ENCODE results near the gene TM6SF1.

DNA sequence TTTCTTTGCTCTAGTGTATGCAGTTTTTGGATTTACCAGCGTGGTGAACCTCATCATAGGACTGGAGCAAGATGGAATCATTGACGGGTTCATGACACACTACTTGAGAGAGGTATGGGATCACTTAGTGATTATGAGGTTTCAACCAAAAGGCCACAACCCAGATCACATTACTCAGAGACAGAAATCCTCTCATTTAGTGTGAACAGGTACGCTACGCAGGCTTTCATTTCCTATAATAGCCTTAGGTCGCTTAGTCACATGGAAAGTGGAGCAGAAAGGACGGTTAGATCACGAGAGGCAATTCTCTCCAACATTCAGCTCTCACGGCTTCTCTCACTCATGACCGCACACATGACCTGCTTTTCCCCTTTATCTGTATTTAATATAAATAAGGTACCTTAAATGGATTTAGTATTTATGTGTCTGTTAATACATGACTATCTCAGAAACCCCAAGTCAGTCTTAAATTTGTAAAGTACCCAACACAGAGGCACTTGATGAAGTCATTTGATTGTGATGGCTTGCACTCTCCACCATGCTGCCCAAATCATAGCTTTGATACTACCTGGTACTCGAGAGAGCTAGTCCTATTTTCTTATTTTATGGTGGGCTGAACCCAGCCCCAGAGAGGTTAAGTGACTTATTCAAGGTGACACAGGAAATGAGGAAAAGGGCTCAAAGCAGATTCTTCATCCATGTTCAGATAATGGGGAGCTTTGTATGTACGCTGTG lies 8.6 kb downstream of the TM6SF1 start:
- TF ChIP-seq, protein P1, sequence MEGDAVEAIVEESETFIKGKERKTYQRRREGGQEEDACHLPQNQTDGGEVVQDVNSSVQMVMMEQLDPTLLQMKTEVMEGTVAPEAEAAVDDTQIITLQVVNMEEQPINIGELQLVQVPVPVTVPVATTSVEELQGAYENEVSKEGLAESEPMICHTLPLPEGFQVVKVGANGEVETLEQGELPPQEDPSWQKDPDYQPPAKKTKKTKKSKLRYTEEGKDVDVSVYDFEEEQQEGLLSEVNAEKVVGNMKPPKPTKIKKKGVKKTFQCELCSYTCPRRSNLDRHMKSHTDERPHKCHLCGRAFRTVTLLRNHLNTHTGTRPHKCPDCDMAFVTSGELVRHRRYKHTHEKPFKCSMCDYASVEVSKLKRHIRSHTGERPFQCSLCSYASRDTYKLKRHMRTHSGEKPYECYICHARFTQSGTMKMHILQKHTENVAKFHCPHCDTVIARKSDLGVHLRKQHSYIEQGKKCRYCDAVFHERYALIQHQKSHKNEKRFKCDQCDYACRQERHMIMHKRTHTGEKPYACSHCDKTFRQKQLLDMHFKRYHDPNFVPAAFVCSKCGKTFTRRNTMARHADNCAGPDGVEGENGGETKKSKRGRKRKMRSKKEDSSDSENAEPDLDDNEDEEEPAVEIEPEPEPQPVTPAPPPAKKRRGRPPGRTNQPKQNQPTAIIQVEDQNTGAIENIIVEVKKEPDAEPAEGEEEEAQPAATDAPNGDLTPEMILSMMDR (IDR thresholded peaks at IDR 0.05; ENCODE audit: low read depth, low read length): no peak
- no peak for TF ChIP-seq POLR2A (IDR thresholded peaks at IDR 0.05; ENCODE audit: extremely low read depth, insufficient read length)
